Keratinocyte (primary cell): Measurements from ENCODE around the gene NCCRP1. TPM values are rescaled to one million over a fixed set of nuclear protein-coding genes. Genes with fewer than 3 reads are reported as not detected.

Experiments used
- DNase-seq: peaks from one replicate; pipeline ENCODE4 v3.0.0-alpha.2; 2011; ENCODE audit warnings: low read depth, missing footprints, low spot score
- FAIRE-seq: peaks from 2 replicates; lab custom pipeline; 2011; peaks lifted over from hg19 to GRCh38; lab: Jason Lieb, UNC
- H2AFZ ChIP-seq: 2 replicates; pipeline ENCODE4 v1.6.0; 2012; ENCODE audit warnings: low read length, control low read depth, inconsistent platforms; ENCODE audit not compliant: control insufficient read depth
- H3K27ac ChIP-seq: 2 replicates; pipeline ENCODE4 v1.5.1; 2011; ENCODE audit warnings: low read length; ENCODE audit not compliant: control insufficient read depth, insufficient read depth
- H3K27me3 ChIP-seq: 3 replicates; pipeline ENCODE4 v1.6.0; 2011; ENCODE audit warnings: low read length; ENCODE audit not compliant: control insufficient read depth, insufficient read depth; ENCODE audit errors: extremely low read depth
- H3K36me3 ChIP-seq, 2 experiments: 2 replicates in 1 of 2; 3 replicates in 1 of 2; pipeline ENCODE4 v1.5.1; 2011; ENCODE audit warnings: low read length in 2 of 2, mild to moderate bottlenecking in 1 of 2; ENCODE audit not compliant: control insufficient read depth in 2 of 2, insufficient read depth in 2 of 2; ENCODE audit errors: extremely low read depth in 1 of 2
- H3K4me1 ChIP-seq: 3 replicates; pipeline ENCODE4 v1.5.1; 2011; ENCODE audit warnings: low read length; ENCODE audit not compliant: control insufficient read depth, insufficient read depth; ENCODE audit errors: extremely low read depth
- H3K4me2 ChIP-seq: 3 replicates; pipeline ENCODE4 v1.6.0; 2011; ENCODE audit warnings: low read depth, low read length; ENCODE audit not compliant: control insufficient read depth, insufficient read depth; ENCODE audit errors: extremely low read depth
- H3K4me3 ChIP-seq, 3 experiments: fragments of 200-600 bp in 1 of 3; sonication (generic) in 1 of 3; 2 replicates in 2 of 3; 3 replicates in 1 of 3; pipeline ENCODE4 v1.5.1; 2011 to 2016; ENCODE audit warnings: low read length in 3 of 3, mild to moderate bottlenecking in 3 of 3, control low read depth in 2 of 3, inconsistent platforms in 1 of 3, low read depth in 1 of 3, mixed read lengths in 1 of 3, mixed run types in 1 of 3, moderate library complexity in 1 of 3; ENCODE audit not compliant: control insufficient read depth in 2 of 3, insufficient read depth in 2 of 3; ENCODE audit errors: extremely low read depth in 1 of 3
- H3K79me2 ChIP-seq: 2 replicates; pipeline ENCODE4 v1.6.0; 2012; ENCODE audit warnings: low read length; ENCODE audit not compliant: control insufficient read depth, insufficient read depth
- H3K9ac ChIP-seq: 3 replicates; pipeline ENCODE4 v1.6.0; 2011; ENCODE audit warnings: low read length; ENCODE audit not compliant: control insufficient read depth, insufficient read depth; ENCODE audit errors: extremely low read depth
- H3K9me1 ChIP-seq: 3 replicates; pipeline ENCODE4 v1.6.0; 2011; ENCODE audit warnings: low read length; ENCODE audit not compliant: control insufficient read depth, insufficient read depth; ENCODE audit errors: extremely low read depth
- H3K9me3 ChIP-seq: 2 replicates; pipeline ENCODE4 v1.5.1; 2012; ENCODE audit warnings: low read depth, low read length; ENCODE audit not compliant: control insufficient read depth
- H4K20me1 ChIP-seq: 3 replicates; pipeline ENCODE4 v1.6.0; 2011; ENCODE audit warnings: low read length; ENCODE audit not compliant: control insufficient read depth, insufficient read depth; ENCODE audit errors: extremely low read depth
- CTCF ChIP-seq, 3 experiments: IDR thresholded peaks in 1 of 3; conservative IDR thresholded peaks in 1 of 3; optimal IDR thresholded peaks in 1 of 3; 2 replicates in 2 of 3; 3 replicates in 1 of 3; pipeline versions ENCODE3 to v1.5.1; 2011; ENCODE audit warnings: low read length in 3 of 3, mild to moderate bottlenecking in 3 of 3, moderate library complexity in 2 of 3, control low read depth in 1 of 3, inconsistent platforms in 1 of 3; ENCODE audit not compliant: insufficient read depth in 2 of 3; ENCODE audit errors: extremely low read depth in 1 of 3
- EZH2 ChIP-seq: IDR thresholded peaks from one replicate; pipeline ENCODE4 v1.6.1; 2012; ENCODE audit warnings: inconsistent platforms, mild to moderate bottlenecking, low read length, moderate library complexity
- dilution Hi-C: fragments of 300-500 bp; cut with MboI; formaldehyde crosslinking; loops from one replicate; pipeline ENCODE4 v1.7.0; 2020; ENCODE audit warnings: low sequenced_read_pairs; ENCODE audit not compliant: extremely low pct_ligation_motif_present
- polyA plus RNA-seq, 5 experiments: library from polyadenylated mRNA; depleted of rRNA in 3 of 5; stranded (reverse) in 3 of 5; stranded (forward) in 1 of 5; unstranded in 1 of 5; fragments of >200 nt; gene quantifications; 1 replicate in 1 of 5; 2 replicates in 3 of 5; 3 replicates in 1 of 5; pipeline versions ENCODE4 v1.2.1 to v1.2.3, GENCODE V29; 2011 to 2012; ENCODE audit warnings: missing spikeins in 2 of 5, low read depth in 1 of 5, low replicate concordance in 1 of 5

Gene NCCRP1
- polyA plus RNA-seq, 1 donor (not counting 4 experiments of a cell fraction or from before 2014, with no cell fraction given) = 2.3 TPM

- Histone ChIP-seq H3K9ac (no peak overlapping the region), H3K36me3 (no peaks in the 10 kb centered on the region), H3K9me3 (no peaks in the 10 kb centered on the region), H2AFZ (no peak overlapping the region), H3K27ac (no peak overlapping the region), H3K79me2 (no peaks in the 10 kb centered on the region), H3K9me1 (no peaks in the 10 kb centered on the region), H3K4me2 (no peak overlapping the region), H3K27me3 (peaks cover 60% of the 10 kb centered on the region), H4K20me1 (no peaks in the 10 kb centered on the region), H3K4me1 (peaks cover 14% of the 10 kb centered on the region), H3K4me3 (no peak overlapping the region)
- FAIRE-seq (no peak), DNase-seq (no peak)
- dilution Hi-C loops = no loop called here
- TF ChIP-seq CTCF (optimal IDR thresholded peaks at IDR 0.05 in 1 of 3, IDR thresholded peaks at IDR 0.05 in 1 of 3, conservative IDR thresholded peaks at IDR 0.05 in 1 of 3; ENCODE audit: extremely low read depth in 1 of 3, insufficient read depth in 2 of 3, low read length in 3 of 3) = no peak
- TF ChIP-seq EZH2 = no peak
These were observed 4.0 kb downstream of the NCCRP1 start for GRCh38 chr19:39200803-39201115.

GRCh38 chr19:39202998-39203355 lies 6.2 kb downstream of the NCCRP1 start:
- Histone ChIP-seq H3K27me3 (peaks cover 38% of the 10 kb centered on the region), H2AFZ (no peak overlapping the region), H3K79me2 (no peaks in the 10 kb centered on the region), H3K9me1 (no peaks in the 10 kb centered on the region), H3K9ac (no peak overlapping the region), H3K4me3 (no peak overlapping the region), H3K4me2 (no peak overlapping the region), H3K36me3 (no peaks in the 10 kb centered on the region), H3K27ac (no peak overlapping the region), H4K20me1 (no peaks in the 10 kb centered on the region), H3K4me1 (peaks cover 3% of the 10 kb centered on the region), H3K9me3 (no peaks in the 10 kb centered on the region)
- no peak for TF ChIP-seq EZH2
- TF ChIP-seq CTCF (optimal IDR thresholded peaks at IDR 0.05 in 1 of 3, IDR thresholded peaks at IDR 0.05 in 1 of 3, conservative IDR thresholded peaks at IDR 0.05 in 1 of 3; ENCODE audit: extremely low read depth in 1 of 3, insufficient read depth in 2 of 3, low read length in 3 of 3) = no peak
- dilution Hi-C loops = no loop called here
- DNase-seq (no peak), FAIRE-seq (no peak)
